H1 (cell line): Measurements from ENCODE around the gene MMS22L. TPM values are rescaled to one million over a fixed set of nuclear protein-coding genes. Genes with fewer than 3 reads are reported as not detected.

Experiments used
- CTCF ChIA-PET: fragments of 300-600 bp; sonication (Branson Sonifier 250); formaldehyde crosslinking; loops from one replicate; lab custom pipeline; 2021; ENCODE audit not compliant: partially characterized antibody; lab: Charles Lee
- POLR2A ChIA-PET: fragments of 300-600 bp; sonication (Branson Sonifier 250); formaldehyde crosslinking; loops from one replicate; lab custom pipeline; 2021; ENCODE audit warnings: inconsistent platforms; ENCODE audit not compliant: partially characterized antibody; lab: Charles Lee
- DNase-seq, 2 experiments: peaks; one replicate each; pipeline versions ENCODE4 v3.0.0 to v3.0.0-alpha.2; 2010 to 2022; ENCODE audit warnings: low spot score in 2 of 2, low read depth in 1 of 2, mixed read lengths in 1 of 2
- FAIRE-seq: peaks from 2 replicates; lab custom pipeline; 2011; peaks lifted over from hg19 to GRCh38; lab: Jason Lieb, UNC
- H2AFZ ChIP-seq: 2 replicates; pipeline ENCODE4 v1.8.1; 2012; ENCODE audit warnings: low read length, inconsistent platforms
- H2AK5ac ChIP-seq: 2 replicates; pipeline ENCODE4 v1.6.1; 2013; ENCODE audit warnings: low read depth, low read length
- H2BK120ac ChIP-seq: replicated peaks from 2 replicates; pipeline ENCODE3; 2013; ENCODE audit warnings: low read depth, low read length, inconsistent platforms
- H2BK12ac ChIP-seq: 2 replicates; pipeline ENCODE4 v1.6.1; 2013; ENCODE audit warnings: low read depth, low read length
- H2BK15ac ChIP-seq: 2 replicates; pipeline ENCODE4 v1.6.1; 2013; ENCODE audit warnings: low read length
- H2BK20ac ChIP-seq: 2 replicates; pipeline ENCODE4 v1.6.1; 2013; ENCODE audit warnings: low read length
- H2BK5ac ChIP-seq: 2 replicates; pipeline ENCODE4 v1.6.1; 2013; ENCODE audit warnings: low read depth, low read length
- H3K14ac ChIP-seq: 2 replicates; pipeline ENCODE4 v1.6.1; 2013; ENCODE audit warnings: inconsistent platforms; ENCODE audit not compliant: insufficient read length
- H3K18ac ChIP-seq: 2 replicates; pipeline ENCODE4 v1.6.1; 2013; ENCODE audit warnings: low read length; ENCODE audit errors: extremely low read depth
- H3K23ac ChIP-seq: 2 replicates; pipeline ENCODE4 v1.6.1; 2013; ENCODE audit warnings: inconsistent platforms; ENCODE audit not compliant: insufficient read length
- H3K23me2 ChIP-seq: 2 replicates; pipeline ENCODE4 v1.6.1; 2013; ENCODE audit warnings: low read depth, low read length
- H3K27ac ChIP-seq: 2 replicates; pipeline ENCODE4 v1.6.1; 2011; ENCODE audit warnings: low read depth, low read length, inconsistent platforms
- H3K27me3 ChIP-seq, 4 experiments: replicated peaks in 1 of 4; 1 replicate in 1 of 4; 2 replicates in 3 of 4; pipeline versions ENCODE4 v1.6.1 to v1.8.1; 2011 to 2013; ENCODE audit warnings: low read length in 3 of 4, mild to moderate bottlenecking in 3 of 4, inconsistent platforms in 2 of 4, mixed read lengths in 2 of 4, moderate library complexity in 1 of 4; ENCODE audit not compliant: control insufficient read depth in 3 of 4, insufficient read depth in 3 of 4; ENCODE audit errors: extremely low read depth in 1 of 4
- H3K36me3 ChIP-seq, 4 experiments: 2 replicates each; pipeline versions ENCODE4 v1.6.1 to v1.8.1; 2011 to 2013; ENCODE audit warnings: mild to moderate bottlenecking in 4 of 4, low read length in 3 of 4, moderate library complexity in 2 of 4, control low read depth in 1 of 4, inconsistent platforms in 1 of 4; ENCODE audit not compliant: insufficient read depth in 4 of 4, control insufficient read depth in 2 of 4
- H3K4ac ChIP-seq: replicated peaks from 2 replicates; pipeline ENCODE3; 2013; ENCODE audit warnings: low read length, low read depth, mixed read lengths, inconsistent platforms; ENCODE audit not compliant: insufficient read length
- H3K4me1 ChIP-seq, 4 experiments: replicated peaks in 1 of 4; 1 replicate in 1 of 4; 2 replicates in 3 of 4; pipeline versions ENCODE4 v1.6.1 to v1.8.1; 2011 to 2013; ENCODE audit warnings: low read length in 3 of 4, inconsistent platforms in 2 of 4, mixed read lengths in 1 of 4; ENCODE audit not compliant: insufficient read depth in 4 of 4, control insufficient read depth in 3 of 4
- H3K4me2 ChIP-seq, 2 experiments: 2 replicates each; pipeline versions ENCODE4 v1.6.1 to v1.8.1; 2011 to 2013; ENCODE audit warnings: low read depth in 2 of 2, low read length in 2 of 2, control low read depth in 1 of 2, inconsistent platforms in 1 of 2, mild to moderate bottlenecking in 1 of 2; ENCODE audit not compliant: insufficient read depth in 1 of 2
- H3K4me3 ChIP-seq, 4 experiments: fragments of 200-600, 300-600 bp in 1 of 4; sonication (generic), shearing (Covaris generic), sonication (Bioruptor Twin) in 1 of 4; 2 replicates each; pipeline versions ENCODE4 v1.5.1 to v1.8.1; 2011 to 2016; ENCODE audit warnings: low read length in 4 of 4, low read depth in 3 of 4, control low read depth in 2 of 4, inconsistent platforms in 2 of 4, mild to moderate bottlenecking in 2 of 4, mixed read lengths in 1 of 4, moderate library complexity in 1 of 4; ENCODE audit not compliant: insufficient read depth in 2 of 4; ENCODE audit errors: extremely low read depth in 1 of 4
- H3K56ac ChIP-seq: replicated peaks from 2 replicates; pipeline ENCODE3; 2013; ENCODE audit warnings: low read depth, mild to moderate bottlenecking, mixed read lengths, low read length, inconsistent platforms; ENCODE audit not compliant: insufficient read length
- H3K79me1 ChIP-seq: 2 replicates; pipeline ENCODE4 v1.6.1; 2013; ENCODE audit warnings: low read depth, low read length, control low read depth
- H3K79me2 ChIP-seq, 2 experiments: 2 replicates each; pipeline versions ENCODE4 v1.6.1 to v1.8.1; 2012 to 2013; ENCODE audit warnings: low read length in 2 of 2, mild to moderate bottlenecking in 2 of 2, inconsistent platforms in 1 of 2; ENCODE audit not compliant: insufficient read depth in 2 of 2, control insufficient read depth in 1 of 2
- H3K9ac ChIP-seq, 4 experiments: replicated peaks in 1 of 4; 1 replicate in 1 of 4; 2 replicates in 3 of 4; pipeline versions ENCODE4 v1.6.1 to v1.8.1; 2011 to 2013; ENCODE audit warnings: low read depth in 3 of 4, low read length in 3 of 4, control low read depth in 2 of 4, mild to moderate bottlenecking in 2 of 4, moderate library complexity in 2 of 4, inconsistent platforms in 1 of 4; ENCODE audit errors: extremely low read depth in 1 of 4
- H3K9me3 ChIP-seq, 2 experiments: 2 replicates each; pipeline versions ENCODE4 v1.6.1 to v1.8.1; 2012 to 2013; ENCODE audit warnings: mild to moderate bottlenecking in 2 of 2, moderate library complexity in 2 of 2, control low read depth in 1 of 2, inconsistent platforms in 1 of 2, low read depth in 1 of 2, low read length in 1 of 2, mixed read lengths in 1 of 2; ENCODE audit not compliant: insufficient read depth in 2 of 2
- H4K20me1 ChIP-seq, 2 experiments: replicated peaks in 1 of 2; 2 replicates each; pipeline versions ENCODE3 to v1.8.1; 2011 to 2013; ENCODE audit warnings: inconsistent platforms in 2 of 2, low read length in 2 of 2, mild to moderate bottlenecking in 1 of 2; ENCODE audit not compliant: insufficient read depth in 2 of 2, control insufficient read depth in 1 of 2
- H4K5ac ChIP-seq: 2 replicates; pipeline ENCODE4 v1.6.1; 2013; ENCODE audit warnings: low read length, low read depth, mixed read lengths, inconsistent platforms; ENCODE audit not compliant: insufficient read length
- H4K8ac ChIP-seq: 2 replicates; pipeline ENCODE4 v1.8.0; 2013; ENCODE audit warnings: mild to moderate bottlenecking, moderate library complexity, low read length, inconsistent platforms; ENCODE audit not compliant: insufficient read depth; ENCODE audit errors: extremely low read depth
- H4K91ac ChIP-seq: replicated peaks from 2 replicates; pipeline ENCODE3; 2013; ENCODE audit warnings: low read length, mixed read lengths, inconsistent platforms; ENCODE audit not compliant: insufficient read length
- KDM5A ChIP-seq: fragments of 200-600 bp; IDR thresholded peaks from 2 replicates; pipeline ENCODE4 v1.7.1; 2012; ENCODE audit warnings: mild to moderate bottlenecking, low read length, inconsistent platforms, mixed read lengths
- SRF ChIP-seq: IDR thresholded peaks from 2 replicates; pipeline ENCODE4 v1.6.1; 2011; ENCODE audit warnings: mild to moderate bottlenecking, low read depth, low read length, moderate library complexity
- TEAD4 ChIP-seq: IDR thresholded peaks from 2 replicates; pipeline ENCODE4 v1.6.1; 2012; ENCODE audit warnings: low read depth, low read length, inconsistent platforms, mixed read lengths
- WGBS, 2 experiments: shearing (Covaris generic) in 1 of 2; methylation state at CpG; one replicate each; pipeline versions ENCODE4 v1.1.6 to v1.1.7; 2013 to 2015; ENCODE audit warnings: low lambda C conversion rate in 2 of 2, mixed read lengths in 2 of 2, inconsistent platforms in 1 of 2, low coverage in 1 of 2, missing lambda C conversion rate in 1 of 2; ENCODE audit not compliant: insufficient replicate concordance in 2 of 2, insufficient coverage in 1 of 2, insufficient read length in 1 of 2; ENCODE audit errors: extremely low coverage in 1 of 2, missing lambda C conversion rate in 1 of 2; 5-methylcytosine and 5-hydroxymethylcytosine counted together
- polyA plus RNA-seq, 7 experiments: library from polyadenylated mRNA; depleted of rRNA in 3 of 7; stranded (reverse) in 5 of 7; unstranded in 2 of 7; fragments of >200 nt in 5 of 7; fragments of 200-250 nt in 2 of 7; gene quantifications; 1 replicate in 5 of 7; 2 replicates in 1 of 7; 4 replicates in 1 of 7; pipeline versions ENCODE4 v1.2.1 to v1.2.3, GENCODE V29; 2011 to 2013; ENCODE audit warnings: missing spikeins in 2 of 7, mixed read lengths in 2 of 7
- total RNA-seq: library from RNA; stranded (reverse); fragmentation: NEBNext Ultra II Directional; extraction: Animal tissue kit (Norgen Biotek cat#: 25700); gene quantifications from 2 replicates; pipeline ENCODE4 v1.2.1, GENCODE V29; 2021
- TF ChIP-seq, protein P1 (sequence below): IDR thresholded peaks from 2 replicates; pipeline ENCODE4 v1.6.1; 2011; ENCODE audit warnings: low read length, improper control_type of control experiment

The MMS22L gene
- total and polyA plus RNA-seq, 2 of the 8 experiments (the other 6 are each of a cell fraction or from before 2014, with no cell fraction given), result 11.1 to 32.6 TPM

DNA sequence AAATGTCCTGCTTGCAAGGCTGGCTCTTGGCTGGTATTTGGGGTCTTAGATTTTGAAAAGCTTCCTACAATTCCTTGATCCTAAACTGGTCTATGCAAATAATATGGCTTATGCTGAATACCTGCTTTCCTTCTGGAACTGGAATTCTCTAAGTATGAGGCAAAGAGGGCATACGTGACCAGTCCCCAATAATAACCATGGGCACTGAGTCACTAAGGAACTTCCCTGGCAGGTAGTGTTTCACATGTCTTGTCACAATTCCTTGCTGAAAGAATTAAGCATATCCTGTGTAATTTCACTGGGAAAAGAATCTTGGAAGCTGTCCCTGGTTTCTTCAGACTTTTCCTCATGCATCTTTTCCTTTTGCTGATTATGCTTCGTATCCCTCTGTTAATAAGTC is 106.5 kb downstream of the MMS22L start:
- Histone ChIP-seq H3K23me2 (no peaks in the 10 kb centered on the region), H2AFZ (no peak overlapping the region), H3K4me2 (no peak overlapping the region), H3K23ac (no peak overlapping the region), H3K56ac (no peak overlapping the region), H2BK20ac (no peak overlapping the region), H3K4me3 (no peak overlapping the region), H4K5ac (no peak overlapping the region), H3K9ac (no peak overlapping the region), H2BK5ac (no peak overlapping the region), H2AK5ac (no peak overlapping the region), H3K9me3 (no peaks in the 10 kb centered on the region; a peak in 1 of 4 replicates), H3K27ac (no peak overlapping the region), H3K36me3 (peaks cover 2 to 29% (median 3%) of the 10 kb centered on the region in 4 experiments; a peak in 4 of 8 replicates), H3K4ac (no peak overlapping the region), H2BK15ac (no peak overlapping the region), H3K27me3 (no peaks in the 10 kb centered on the region), H4K20me1 (no peaks in the 10 kb centered on the region), H4K8ac (no peak overlapping the region), H3K14ac (no peak overlapping the region), H2BK120ac (no peak overlapping the region), H4K91ac (no peak overlapping the region), H3K18ac (no peak overlapping the region), H3K4me1 (no peaks in the 10 kb centered on the region), H3K79me1 (no peaks in the 10 kb centered on the region), H2BK12ac (no peak overlapping the region), H3K79me2 (no peaks in the 10 kb centered on the region)
- ChIA-PET CTCF (interaction anchor here (0.8 to 2.0 kb wide), 4 partner anchors 10 to 41 kb away, joined by 3 to 9 read pairs (median 4); no protein-coding TSS in a partner anchor), POLR2A (no interaction called here)
- 90% methylated on average over 2 of the region's 2 CpGs; no CpG with 5 or more reads in 1 of the 2 experiments for WGBS, 2 experiments
- TF ChIP-seq KDM5A (no peak), SRF (no peak), TEAD4 (no peak)
- TF ChIP-seq, protein P1, sequence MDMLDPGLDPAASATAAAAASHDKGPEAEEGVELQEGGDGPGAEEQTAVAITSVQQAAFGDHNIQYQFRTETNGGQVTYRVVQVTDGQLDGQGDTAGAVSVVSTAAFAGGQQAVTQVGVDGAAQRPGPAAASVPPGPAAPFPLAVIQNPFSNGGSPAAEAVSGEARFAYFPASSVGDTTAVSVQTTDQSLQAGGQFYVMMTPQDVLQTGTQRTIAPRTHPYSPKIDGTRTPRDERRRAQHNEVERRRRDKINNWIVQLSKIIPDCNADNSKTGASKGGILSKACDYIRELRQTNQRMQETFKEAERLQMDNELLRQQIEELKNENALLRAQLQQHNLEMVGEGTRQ, result no peak
- DNase-seq (no peak), FAIRE-seq (no peak)
